Stimulated activated CD4-positive, alpha-beta T cell treated with anti-CD3 and anti-CD28 coated beads, Interleukin-1b, Interleukin-23, amount 100 ng/mL, for 4 hours (primary cell): ENCODE measurements around the gene ATP2B2.

Experiments
- DNase-seq, 2 donors: peaks; one replicate each; pipeline ENCODE4 v3.0.0-alpha.2; 2020; ENCODE audit warnings: low read depth in 2 of 2

ATP2B2 gene

GRCh38 chr3:10432156-10432845 is 73.1 kb downstream of the ATP2B2 start:
- DNase-seq = no peak

- DNase-seq = no peak
Measured at GRCh38 chr3:10430805-10431204, 74.6 kb downstream of the ATP2B2 start.

DNA sequence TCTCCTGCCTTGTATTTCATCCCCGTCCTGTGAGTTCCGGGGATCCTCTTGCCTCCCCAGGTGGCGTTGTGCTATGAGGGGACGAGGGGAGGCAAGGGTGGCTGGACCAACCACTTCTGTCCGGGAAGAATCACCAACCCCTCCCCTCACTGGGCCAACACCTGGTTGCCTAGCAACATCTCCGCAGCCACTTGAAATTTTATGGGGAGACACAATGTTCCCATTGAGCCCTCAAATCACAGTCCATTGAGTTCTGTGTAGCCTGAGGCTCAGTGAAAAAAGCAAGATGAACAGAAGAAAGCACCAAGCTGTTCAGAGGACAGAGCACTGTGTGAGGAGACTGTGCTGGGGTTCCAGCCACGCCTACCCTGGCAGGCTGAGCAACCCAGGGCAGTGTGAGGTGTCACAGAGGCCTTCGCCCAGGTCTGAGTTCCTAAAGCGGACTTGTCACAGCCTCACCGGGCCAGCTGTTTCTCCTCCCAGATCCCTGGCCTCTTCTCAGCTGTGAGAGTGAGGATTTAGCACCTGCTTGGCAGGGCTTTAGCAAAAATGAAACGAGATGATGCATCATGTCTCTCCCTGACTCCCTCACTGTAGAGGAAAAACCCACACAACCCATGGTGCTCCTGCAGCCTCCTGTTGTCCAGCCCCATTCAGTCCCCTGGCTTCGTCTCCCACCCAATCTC is 76.8 kb downstream of the ATP2B2 start:
- DNase-seq = no peak

DNA sequence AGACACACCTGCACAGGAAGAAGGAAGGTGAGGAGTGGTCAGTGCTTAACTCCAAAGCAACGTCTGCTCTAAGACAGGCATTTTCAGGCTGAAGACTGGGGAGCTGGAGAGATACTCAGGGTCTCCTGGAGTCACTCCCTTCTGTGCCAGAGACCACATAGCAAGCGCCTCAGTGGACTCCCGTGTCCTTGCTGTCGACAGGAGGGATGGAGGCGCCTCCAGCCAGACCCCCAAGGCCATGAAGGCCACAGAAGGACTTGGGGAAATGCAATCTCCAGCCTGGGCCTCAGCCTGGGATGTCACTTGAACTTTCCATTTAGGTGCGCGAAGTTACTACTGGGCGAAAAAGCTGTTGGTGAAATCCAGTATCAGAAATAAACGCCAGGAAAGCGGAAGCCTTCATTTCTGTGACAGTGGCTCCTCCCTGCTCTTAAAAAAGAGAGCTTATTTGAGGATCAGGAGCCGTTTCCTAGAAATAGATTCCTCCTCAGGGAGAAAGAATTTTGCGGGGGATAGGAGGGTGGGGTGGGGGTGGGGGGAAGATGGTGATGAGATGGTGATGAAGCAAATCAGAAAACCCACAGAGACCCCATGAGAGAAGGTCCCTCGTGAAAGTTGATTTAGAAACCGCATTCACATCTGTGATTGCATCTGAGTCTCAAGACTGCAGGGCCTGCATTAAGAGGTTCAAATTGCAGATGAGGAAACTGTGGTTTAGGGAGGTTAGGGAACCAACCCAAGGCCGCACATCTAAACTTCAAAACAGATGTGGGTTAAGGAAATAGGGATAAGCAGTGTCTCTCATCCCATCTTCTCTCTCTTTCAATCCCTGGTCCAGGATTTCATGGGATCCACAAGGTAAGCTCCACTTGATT is 78.8 kb downstream of the ATP2B2 start:
- no peak for DNase-seq

- DNase-seq = no peak
Measured at GRCh38 chr3:10423171-10423882, 82.1 kb downstream of the ATP2B2 start.

DNA sequence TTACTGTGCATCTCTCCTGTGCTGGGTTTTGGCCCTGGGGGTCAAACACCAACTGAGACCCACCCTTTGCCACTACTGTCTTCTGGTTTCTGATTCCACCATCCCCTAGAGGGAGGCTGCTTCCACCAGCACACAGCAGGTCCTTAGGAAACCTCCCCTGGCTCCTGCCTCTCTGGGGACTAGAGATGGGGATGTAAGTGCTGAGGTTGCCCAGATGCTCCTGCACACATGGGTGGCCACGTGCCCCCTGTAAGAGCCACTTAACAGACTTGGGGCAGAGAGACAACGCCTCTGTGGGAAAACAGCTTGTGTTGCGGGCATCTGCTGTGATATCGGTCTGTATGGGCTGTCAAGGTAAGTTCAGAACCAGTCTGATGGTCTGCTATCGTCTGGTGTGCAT is 83.4 kb downstream of the ATP2B2 start:
- no peak for DNase-seq

DNA sequence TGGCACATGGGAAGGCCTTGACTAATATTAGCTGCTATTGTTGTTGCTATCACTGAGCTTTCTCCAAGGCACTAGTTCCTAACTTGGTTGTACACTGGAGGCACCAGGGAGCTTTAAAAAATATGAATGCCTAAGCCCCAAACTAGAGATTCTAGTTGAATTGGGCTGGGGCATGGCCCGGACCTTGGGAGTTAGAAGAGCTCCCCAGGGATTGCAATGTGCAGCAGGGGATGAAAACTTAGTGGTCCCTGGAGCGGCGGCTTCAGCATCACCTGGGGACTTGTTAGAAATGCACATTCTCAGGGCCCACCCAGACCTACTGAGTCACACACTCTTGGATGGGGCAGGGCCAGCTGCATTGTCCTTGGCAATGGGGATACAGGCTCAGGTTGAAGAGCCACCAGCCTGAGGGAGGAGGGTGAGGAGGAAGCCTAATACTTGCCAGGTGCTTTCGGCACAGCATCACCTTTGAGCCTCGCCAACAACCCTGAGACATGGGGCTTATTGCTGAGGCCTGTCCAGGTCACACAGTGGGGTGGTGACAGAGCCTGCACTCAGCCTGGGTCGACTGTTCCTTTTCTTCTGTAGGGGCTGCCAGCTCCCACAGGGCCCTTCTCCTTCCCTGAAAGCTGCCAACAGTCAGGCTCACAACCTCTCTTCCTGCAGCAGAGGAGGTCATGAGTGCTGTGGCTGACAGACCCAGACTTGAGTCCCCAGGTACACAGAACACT is 84.5 kb downstream of the ATP2B2 start:
- no peak for DNase-seq

GRCh38 chr3:10419637-10420232 is 85.7 kb downstream of the ATP2B2 start:
- DNase-seq = peak; percentile 24 to 32

GRCh38 chr3:10417847-10418246 is 87.5 kb downstream of the ATP2B2 start:
- DNase-seq = no peak

- no peak for DNase-seq
Measured at GRCh38 chr3:10416730-10417300, 88.6 kb downstream of the ATP2B2 start.

GRCh38 chr3:10413041-10413440 is 92.3 kb downstream of the ATP2B2 start:
- DNase-seq = no peak

DNA sequence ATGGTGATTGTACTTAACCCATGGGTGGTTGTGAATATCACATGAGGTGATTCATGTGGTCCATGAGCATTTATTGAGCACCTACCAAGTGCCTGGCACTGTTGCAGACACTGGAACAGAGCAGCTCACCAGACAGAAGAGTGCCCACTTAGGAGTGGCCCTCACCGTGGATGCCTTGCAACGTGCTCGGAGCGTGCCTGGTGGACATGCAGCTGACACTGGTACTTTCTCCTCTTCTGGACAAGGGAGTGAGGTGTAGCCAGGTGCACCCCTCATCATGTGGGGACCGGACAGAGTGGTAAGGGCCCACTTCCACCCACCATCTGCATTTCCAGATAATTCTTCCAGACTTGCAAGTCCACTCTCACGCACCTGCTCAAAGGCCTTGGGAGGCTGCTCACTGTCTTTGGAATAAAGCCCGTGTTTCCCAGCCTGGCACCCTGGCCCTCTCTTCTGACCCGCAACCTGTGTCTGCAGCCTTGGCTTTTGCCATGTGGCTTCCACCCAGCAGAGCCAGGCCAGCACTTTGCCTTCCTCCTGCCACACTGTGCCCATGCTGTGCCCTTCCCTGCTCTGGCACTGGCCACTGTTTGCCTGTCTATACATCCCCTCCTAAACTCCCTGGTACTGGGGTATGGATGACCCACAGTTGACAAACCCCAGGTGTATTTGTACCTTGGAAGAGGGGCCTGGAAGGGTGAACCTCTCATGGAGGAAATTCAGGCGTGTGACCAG is 93.6 kb downstream of the ATP2B2 start:
- DNase-seq = no peak

DNA sequence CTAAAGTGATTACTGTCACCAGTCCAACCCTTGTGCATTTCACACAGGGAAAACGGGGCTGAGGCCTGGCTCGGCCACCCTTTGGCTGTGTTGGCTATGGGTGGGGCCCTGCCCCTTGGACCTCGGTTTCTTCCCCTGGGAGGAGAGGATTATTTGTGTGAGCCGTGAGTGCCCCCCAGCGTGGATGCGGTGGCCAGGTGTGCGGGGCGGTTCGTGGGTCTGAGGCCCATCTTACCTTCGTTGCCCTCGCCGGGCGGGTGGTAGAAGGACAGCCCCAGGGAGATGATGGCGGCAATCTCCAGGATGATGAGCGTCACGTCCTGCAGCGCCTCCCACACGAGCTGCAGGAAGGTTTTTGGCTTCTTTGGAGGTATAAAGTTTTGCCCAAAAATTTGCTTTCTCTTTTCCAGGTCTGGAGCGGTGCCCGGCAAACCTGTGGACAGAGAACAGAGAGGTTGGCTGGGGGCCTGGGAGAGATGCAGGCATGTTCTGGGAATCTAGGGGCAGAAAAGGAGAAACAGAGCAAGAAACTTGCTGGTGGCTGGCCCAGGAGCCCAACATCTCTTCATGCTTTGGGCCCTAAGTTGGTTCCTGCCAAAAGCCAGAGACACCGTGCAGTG is 94.9 kb downstream of the ATP2B2 start:
- DNase-seq = no peak

DNA sequence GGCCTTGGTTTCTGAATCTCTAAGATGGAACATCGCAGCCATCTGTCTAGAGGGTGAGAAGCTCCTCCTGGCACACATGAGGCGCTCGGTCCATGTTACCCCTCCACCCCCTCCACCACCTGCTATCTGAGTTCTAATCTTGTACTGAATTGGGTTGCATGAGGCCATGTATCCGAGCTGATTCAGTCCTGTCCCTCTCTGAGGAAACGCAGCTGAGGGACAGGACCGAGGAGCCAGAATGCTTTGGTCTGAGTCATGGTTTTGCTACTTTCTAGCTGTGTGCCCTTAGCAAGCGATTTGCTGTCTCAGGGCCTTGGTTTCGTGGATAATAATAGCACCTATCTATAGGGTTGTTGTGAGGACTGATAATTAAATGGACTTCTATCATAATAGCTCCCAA is 96.7 kb downstream of the ATP2B2 start:
- DNase-seq = no peak

GRCh38 chr3:10407361-10407760 is 98.0 kb downstream of the ATP2B2 start:
- DNase-seq = no peak

- no peak for DNase-seq
Measured at GRCh38 chr3:10406414-10406813, 99.0 kb downstream of the ATP2B2 start.

DNA sequence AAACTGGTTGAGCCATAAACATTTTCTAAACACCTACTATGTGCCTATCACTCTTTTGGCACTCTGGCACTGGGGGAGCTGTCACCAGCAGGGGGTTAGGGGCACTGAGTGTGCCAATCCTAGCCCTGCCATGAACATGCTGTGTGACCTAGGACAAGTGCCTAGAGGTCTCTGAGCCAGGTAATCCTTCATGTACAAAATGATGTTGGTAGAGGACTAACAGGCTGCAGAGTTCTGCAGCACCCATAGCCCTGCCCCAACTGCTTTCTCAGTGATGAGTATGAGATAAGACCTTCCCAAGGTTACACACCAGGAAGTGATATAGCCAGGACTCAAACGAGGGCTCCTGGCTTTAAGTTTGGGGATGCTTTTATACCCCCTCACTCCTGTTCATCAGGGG is 99.6 kb downstream of the ATP2B2 start:
- no peak for DNase-seq

DNA sequence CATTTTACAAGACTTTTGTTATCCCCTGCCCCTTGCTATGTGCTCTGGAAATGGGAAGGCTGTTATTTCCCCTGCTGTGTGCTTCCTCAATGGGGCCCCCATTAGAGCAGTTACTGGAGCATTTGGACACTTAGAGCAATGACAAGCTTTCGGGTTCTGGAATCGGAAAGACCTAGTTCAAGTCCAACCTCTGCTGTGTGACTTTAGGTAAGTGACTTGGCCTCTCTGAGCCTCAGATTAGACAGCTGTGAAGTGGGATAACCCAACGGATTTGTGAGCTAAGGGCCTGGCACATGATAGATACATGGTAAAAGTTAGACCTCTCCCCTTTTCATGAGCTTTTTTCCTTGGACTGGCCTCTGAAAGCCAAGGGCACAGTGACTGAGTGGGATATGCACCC is 100.5 kb downstream of the ATP2B2 start:
- DNase-seq = no peak

DNA sequence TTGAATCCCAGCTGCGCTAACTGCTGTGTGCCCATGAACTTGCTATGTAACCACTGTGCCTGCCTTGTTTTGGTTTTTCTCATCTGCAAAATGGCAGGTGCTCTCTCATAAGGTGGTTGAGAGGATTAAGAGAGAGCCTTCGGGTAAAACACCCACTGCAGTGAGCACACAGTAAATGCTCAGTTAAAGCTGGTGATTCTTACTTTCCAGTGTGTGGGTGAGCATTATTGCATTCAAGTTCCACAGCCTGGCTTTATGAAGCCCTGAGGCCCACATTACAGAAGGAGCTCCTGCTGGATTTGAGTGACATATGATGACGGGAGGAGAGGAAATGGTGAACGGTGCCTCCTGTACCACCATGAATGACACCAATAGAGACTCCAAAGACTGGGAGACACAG is 101.0 kb downstream of the ATP2B2 start:
- no peak for DNase-seq
